GM19025 (cell line): ENCODE measurements around the gene HBG1.
"Not testable (repeated sequence)": the region's sequence is repeated elsewhere in the genome, so short reads cannot be mapped to it uniquely, and the experiment has no call there.

Source experiments
- ATAC-seq: cut with Tn5 transposase; IDR thresholded peaks from one replicate; pipeline ENCODE4 v1.9.1; 2021; ENCODE audit warnings: mild to moderate bottlenecking, low read depth, moderate library complexity; ENCODE audit not compliant: unreplicated experiment

The HBG1 gene

DNA sequence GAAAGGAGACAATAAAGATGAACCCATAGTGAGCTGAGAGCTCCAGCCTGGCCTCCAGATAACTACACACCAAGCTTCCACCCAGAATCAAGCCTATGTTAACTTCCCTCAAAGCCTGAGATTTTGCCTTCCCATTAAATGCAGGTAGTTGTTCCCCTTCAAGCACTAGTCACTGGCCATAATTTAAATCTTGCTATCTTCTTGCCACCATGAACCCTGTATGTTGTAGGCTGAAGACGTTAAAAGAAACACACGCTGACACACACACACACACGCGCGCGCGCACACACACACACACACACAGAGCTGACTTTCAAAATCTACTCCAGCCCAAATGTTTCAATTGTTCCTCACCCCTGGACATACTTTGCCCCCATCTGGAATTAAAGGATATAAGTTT lies 1.2 kb downstream of the HBG1 start:
- not testable (repeated sequence) for ATAC-seq

DNA sequence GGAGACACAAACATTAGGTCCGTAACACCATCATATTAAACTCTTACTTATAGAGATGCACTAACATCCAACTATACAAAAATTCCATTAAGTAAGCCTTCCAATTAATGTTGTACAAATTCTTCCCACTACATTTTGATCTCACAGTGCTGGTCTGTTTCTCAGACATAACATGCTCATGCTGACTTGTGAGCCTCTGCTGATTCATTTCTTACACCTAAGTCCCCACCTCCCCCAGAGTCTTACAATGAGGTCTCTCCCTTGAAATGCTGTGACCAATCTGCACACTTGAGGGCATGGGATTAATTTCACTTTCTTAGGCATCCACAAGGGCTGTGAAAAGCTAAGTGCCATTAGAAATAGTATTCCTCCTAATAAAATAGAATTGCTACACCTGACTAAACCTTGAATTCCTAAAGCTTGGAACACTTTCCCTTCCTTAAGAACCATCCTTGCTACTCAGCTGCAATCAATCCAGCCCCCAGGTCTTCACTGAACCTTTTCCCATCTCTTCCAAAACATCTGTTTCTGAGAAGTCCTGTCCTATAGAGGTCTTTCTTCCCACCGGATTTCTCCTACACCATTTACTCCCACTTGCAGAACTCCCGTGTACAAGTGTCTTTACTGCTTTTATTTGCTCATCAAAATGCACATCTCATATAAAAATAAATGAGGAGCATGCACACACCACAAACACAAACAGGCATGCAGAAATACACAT lies 2.0 kb downstream of the HBG1 start:
- ATAC-seq: no peak

DNA sequence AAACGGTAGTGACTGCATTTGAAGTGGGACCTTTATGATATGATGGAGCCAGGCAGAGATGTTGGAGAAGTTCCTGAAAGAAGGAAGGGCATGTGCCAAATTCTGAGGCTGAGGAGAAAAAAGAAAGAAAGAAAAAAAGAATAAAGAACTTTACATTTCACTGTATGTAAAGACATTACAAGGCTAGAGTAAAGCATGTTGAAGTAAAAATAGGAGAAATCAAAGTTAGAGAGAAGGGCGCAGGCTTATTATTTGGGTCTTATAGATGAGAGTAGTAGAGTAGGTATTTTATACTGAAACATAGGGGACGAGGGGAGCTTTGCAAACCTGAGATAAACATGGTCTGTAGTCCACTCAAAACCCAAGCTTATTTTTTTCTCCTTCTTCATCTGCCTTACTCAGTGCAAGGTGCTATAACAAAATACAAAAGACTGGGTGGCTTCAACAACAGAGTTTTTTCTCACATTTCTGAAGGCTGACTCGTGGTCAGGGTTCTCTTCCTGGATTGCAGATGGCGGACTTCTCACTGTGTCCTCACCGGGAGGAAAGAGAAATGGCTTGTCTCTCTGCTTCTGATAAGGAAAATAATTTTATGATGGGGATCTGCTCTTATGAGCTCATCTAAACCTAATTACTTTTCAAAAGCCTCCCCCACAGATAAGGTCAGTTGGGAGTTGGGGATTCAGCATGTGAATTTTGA lies 2.7 kb downstream of the HBG1 start:
- ATAC-seq: no peak

DNA sequence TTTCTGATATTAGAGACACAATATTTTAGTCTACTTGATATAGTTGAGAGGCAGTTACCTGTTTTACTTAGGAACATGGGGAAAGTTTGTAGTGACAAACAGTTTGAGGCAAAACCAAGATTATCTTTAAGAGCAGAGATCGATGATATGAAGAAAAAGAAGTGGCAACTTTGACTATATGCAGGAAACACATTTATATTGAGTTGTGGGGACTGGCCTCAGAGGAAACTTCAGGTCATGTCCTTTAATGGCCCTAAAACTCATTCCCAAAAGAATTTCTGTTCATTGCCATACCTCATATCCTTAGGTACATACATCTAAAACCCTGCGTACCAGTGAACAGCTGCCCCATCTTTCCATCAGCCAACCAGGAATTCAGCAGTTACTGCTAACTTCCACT lies 4.5 kb downstream of the HBG1 start:
- no peak for ATAC-seq

DNA sequence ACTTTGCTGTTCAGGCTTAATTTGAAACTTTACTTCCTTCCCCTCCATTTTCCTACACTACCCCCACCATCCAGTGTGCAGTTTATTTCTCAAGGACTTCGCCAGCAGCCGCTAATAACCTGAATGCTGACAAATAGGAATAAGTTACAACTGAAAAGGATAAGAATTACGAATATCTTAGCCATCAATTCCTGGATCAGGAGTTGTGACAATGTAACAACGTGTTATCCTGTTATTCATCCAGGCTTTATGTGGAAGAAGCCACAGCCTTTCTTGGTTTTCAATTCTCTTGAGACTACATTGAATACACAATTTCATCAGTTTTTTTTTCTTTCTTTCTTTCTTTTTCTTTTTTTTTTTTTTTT lies 5.9 kb downstream of the HBG1 start:
- ATAC-seq: no peak

DNA sequence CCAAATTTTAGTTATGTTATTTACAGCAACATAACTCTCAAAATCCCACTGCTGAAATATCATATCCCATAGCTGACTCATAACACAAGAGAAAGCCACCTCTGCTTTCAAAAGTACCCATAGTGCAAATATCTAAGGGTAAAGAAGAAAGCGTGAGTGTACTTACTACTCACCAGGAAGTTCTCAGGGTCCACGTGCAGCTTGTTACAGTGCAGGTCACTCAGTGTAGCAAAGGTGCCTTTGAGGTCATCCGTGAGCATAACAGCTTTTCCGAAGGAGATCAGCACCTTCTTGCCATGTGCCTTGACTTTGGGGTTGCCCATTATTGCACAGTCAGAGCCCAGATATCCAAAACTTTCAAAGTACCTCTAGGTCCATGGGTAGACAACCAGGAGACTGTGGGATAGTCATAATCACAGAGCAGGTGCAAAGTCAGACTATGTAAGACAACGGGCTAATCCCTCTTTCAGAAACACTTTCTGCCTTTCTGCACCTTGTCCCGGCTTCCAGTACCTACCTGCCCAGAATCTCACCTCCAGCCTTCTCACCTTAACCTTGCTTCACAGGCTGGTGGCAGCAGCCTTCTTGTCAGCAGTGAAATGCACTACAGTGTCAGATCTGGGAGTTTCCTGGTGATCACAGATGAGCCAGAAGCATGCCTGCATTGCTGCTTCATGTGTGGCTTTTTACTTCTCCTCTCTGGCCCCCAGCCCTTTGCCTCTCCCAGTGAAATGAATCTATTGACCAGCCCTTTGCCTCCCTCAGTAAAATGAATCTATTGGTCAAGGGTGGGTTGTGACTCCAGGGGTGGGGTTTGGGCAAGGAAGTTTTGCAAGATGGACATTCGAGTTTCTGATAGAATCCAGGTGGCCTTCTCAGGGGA lies 6.5 kb downstream of the HBG1 start:
- no peak for ATAC-seq

DNA sequence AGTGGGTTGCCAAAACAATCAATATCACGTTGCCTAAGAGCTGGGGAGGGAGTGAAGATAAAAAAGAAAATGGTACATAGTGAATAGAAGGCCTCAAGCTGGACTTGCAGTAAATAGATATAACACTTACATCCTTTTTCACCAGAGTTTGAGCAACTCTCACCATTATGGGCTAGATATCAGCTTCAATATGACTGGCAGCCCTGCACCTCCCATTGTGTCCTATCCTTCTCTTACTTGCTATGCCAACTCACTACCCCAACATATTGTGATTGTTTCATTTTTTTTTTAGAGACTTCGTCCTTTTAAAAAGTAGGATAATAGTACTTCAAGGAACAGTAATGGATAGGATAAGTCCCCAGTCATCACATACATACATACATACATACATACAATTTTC lies 7.4 kb downstream of the HBG1 start:
- no peak for ATAC-seq

DNA sequence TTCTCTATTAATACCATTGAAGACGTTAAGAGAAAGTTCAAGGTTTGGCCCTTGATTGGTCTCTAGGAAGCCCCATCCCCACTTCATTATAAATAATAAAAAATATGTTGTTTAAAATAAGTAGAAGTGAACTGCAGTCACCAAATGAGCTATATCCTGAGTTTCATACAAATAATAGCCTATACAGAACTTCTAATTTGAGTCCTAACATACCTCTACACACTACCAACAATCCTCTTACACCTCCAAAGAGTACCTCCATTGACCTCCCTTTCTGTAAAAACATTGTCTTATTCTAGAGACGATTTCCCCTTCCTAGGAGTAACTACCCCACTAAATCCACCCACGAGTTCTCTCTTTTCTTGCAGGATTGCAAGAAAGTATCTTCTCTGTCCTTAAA lies 8.2 kb downstream of the HBG1 start:
- ATAC-seq: no peak

DNA sequence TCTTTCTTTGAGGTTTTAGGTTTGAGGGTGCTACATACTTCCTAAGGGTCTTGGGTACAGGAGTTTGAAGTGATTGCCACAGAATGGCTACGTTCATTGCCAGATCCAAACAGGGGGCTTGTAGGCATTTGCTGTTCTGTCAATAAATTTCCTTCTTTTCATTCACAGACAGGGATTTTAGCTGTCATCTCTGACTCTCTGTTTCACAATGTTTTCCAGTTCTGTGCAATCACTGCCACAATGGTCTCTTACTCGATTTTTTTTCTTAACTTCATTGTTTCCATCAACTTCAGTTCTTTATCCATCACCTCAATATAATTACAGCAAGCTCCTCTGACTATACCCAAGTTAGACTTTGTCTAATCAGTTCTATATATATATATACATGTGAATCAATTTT lies 9.2 kb downstream of the HBG1 start:
- no peak for ATAC-seq

DNA sequence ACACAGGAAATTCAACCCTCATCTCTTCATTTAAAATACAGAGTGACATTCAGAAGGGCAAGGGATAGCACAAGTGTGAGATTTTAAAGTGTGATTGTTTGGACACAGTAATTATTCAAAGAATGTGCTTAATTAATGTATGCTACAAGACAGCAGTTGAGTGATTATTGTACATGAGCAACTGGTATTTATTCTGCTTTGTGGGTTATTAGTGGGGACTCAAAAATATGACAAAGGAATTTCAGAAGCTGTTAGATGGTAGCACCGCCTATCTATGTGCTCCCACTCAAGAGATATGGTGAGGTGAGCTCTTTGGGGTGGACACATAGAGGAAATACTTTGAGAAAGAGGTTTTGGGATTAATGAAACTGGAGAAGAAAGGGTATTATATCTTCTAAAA lies 9.6 kb downstream of the HBG1 start:
- ATAC-seq: no peak

DNA sequence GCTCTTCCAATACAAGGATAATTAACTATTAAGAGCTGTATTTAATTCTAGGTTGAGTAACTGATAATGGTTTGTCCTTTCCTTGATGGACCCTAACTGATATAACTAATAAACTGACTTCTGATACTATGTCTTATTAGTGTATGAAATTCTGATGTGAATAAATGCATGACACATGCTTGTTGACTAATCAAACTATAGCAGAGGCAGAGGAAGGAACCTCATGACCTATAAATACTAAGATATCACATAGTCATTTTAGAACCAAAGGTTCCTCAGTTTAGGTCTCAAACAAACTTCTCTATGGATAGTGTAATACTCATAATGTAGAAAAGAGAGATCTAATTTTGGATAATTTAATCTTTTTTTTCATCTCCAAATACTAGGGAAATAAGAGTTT lies 10.6 kb downstream of the HBG1 start:
- no peak for ATAC-seq

DNA sequence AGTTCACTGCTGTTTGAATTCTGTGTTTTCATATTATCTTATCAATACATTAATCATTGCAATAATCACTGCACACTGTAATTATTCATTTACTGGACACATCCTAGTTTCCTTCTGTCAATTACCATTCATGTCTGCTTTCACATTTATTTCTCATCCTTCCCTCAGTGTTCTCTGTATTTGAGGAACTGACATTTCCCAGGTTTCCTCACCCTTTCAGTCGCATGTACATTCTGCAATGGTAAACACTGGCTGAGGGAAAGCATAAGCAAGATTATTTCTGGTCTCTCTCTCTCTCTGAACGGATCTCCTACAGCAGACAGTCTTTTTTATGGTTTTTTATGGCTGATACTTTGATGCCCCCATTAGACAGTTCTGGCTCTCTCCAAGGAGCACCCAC lies 11.2 kb downstream of the HBG1 start:
- no peak for ATAC-seq

DNA sequence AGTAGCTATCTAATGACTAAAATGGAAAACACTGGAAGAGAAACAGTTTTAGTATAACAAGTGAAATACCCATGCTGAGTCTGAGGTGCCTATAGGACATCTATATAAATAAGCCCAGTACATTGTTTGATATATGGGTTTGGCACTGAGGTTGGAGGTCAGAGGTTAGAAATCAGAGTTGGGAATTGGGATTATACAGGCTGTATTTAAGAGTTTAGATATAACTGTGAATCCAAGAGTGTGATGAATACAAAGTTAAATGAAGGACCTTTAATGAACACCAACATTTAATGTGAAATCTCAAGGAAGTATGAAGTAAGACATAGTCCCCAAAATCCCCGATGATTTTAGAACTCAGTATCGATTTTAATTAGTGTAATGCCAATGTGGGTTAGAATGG lies 12.2 kb downstream of the HBG1 start:
- no peak for ATAC-seq

DNA sequence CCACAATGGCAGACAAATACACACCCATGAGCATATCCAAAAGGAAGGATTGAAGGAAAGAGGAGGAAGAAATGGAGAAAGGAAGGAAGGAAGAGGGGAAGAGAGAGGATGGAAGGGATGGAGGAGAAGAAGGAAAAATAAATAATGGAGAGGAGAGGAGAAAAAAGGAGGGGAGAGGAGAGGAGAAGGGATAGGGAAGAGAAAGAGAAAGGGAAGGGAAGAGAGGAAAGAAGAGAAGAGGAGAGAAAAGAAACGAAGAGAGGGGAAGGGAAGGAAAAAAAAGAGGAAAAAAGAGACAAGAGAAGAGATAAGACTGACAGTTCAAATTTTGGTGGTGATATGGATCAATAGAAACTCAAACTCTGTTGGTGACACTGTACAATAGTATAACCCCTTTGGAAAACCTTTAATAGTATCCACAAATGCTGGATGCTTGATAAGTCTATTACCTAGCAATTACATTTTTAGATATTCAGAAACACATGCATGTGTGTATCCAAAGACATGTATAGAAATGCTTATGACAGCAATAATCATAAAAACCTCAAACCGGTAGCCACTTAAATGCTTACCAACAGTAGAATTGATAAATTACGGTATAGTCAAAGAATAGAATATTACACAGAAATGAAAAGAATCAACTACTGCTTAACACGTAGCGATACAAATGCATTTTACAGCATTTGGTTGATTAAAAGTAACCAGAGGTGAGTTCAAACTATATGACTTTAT lies 14.1 kb downstream of the HBG1 start:
- ATAC-seq: no peak

DNA sequence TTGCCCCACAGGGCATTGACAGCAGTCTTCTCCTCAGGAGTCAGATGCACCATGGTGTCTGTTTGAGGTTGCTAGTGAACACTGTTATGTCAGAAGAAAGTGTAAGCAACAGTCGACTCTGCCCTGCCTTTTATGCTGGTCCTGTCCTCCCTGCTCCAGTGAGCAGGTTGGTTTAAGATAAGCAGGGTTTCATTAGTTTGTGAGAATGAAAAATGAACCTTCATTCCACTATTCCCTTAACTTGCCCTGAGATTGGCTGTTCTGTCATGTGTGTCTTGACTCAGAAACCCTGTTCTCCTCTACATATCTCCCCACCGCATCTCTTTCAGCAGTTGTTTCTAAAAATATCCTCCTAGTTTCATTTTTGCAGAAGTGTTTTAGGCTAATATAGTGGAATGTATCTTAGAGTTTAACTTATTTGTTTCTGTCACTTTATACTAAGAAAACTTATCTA lies 15.2 kb downstream of the HBG1 start, which contains the start of gene HBD:
Gene HBD, minus strand, starts transcription at position 103 of the 454 bp plus-strand sequence. Its CDS starts 50 bp downstream, at position 53.
- no peak for ATAC-seq

DNA sequence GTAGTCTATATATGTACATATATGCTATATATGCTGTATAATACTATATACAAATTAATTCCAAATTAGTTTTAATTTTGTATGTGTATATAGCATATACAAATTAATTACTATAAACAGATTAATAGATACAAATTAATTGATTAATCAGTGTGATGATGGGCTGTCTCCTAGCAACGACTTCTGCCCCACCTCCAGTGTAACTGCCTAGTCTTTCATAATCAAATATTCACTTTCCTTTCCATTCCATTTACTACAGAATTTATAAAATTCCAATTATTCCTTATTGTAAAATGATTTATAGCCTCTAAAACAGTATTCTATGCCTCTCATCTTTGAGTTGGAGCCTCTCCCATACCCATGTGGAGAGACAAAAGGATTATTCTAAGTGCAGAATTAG lies 16.4 kb downstream of the HBG1 start:
- no peak for ATAC-seq

DNA sequence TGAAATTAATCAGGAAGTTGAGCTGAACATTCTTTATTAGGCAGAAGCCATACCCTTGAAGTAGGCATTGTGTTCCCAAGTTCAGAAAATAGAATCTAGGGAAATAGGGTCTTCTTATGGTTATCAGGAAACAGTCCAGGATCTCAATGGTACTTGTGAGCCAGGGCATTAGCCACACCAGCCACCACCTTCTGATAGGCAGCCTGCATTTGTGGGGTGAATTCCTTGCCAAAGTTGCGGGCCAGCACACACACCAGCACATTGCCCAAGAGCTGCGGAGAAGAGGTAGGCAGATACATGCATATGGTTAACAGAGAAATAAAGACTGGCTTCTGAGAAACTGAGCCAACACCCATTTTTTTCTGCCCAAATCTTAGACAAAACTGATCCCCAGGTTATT lies 16.8 kb downstream of the HBG1 start:
- no peak for ATAC-seq

DNA sequence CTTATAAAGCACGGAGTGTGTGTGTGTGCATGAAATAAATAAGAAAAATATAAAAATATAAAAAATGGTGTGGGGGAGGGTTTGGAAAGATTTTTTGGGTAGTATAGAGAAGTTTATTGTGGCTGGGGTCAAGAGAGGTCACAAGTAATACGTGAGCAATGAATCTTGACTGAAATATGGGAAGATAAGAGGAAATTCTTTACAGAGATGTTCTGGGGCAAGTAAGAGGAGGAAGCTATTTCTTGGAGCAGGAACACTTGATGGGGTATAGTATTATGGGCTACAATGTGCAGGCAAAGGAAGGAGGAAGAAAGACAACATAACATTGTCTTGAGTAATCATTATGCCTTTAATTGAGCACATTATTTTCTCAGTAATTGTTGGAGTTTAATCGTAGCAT lies 17.5 kb downstream of the HBG1 start:
- ATAC-seq: no peak

DNA sequence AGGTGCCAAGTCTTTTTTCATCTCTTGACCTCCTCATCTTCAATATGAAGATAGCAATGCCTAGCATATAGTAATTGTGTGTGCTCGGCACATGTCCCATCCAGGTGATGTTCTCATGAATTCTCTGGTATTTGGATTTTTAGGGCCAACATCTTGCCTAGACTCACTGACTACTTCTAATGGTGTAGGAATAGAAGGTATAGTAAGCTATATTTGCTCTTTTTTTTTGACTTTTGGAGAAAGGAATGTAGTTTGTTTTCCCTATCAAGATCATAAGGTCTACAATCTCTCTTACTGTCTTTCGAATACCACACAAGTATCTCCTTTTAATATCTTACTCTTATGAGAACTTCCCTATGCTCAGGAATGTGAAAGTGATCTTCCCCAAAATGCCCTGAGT lies 18.5 kb downstream of the HBG1 start:
- ATAC-seq: no peak

DNA sequence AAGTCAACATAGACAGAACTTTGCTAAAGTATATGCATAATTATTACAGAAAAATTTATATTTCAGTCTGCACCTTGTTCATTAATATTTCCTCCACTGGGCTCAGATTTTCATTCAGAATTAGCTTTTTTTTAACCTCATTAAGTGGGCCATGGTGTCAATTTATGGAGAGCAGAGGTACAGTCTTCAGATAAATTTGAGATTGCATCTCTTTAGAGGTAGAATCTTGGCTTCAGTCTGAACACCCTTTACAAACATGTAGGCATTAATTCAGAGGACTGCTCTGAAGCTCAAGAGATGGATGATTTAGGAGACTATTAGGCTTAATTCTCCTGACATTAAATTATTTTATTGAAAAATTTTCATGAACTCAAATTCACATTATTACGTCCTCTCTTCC lies 19.4 kb downstream of the HBG1 start:
- no peak for ATAC-seq

DNA sequence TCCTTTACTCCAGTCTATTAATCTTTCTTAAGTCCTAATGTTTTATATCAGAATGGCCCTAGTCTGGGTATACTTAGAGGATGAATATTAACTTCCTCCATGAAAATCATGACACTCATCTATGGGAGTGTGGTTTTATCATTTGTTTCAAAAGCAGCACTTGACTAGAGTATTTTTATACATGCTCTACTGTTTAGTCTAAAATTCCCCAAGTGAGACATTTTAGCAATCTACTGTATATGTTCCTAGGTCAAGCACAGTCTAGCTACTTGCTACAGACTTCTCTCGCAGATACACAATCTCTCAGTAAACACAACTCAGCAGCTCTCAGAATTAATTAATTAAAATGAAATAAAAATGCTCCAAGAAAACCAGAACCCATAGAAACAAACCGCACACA lies 19.9 kb downstream of the HBG1 start:
- ATAC-seq: no peak
